Coronary artery (tissue), 2 donors: ENCODE data around the gene FLRT1.

Experiments
- DNase-seq: peaks from one replicate; pipeline ENCODE4 v3.0.0-alpha.2; 2017; ENCODE audit warnings: low spot score
- H3K27ac ChIP-seq, 2 donors: fragments of 200-600 bp; sonication (generic); one replicate each; pipeline ENCODE4 v1.5.1; 2016 to 2019
- H3K4me3 ChIP-seq: fragments of 200-600 bp; sonication (generic); 2 replicates; pipeline ENCODE4 v1.5.1; 2016; ENCODE audit warnings: mild to moderate bottlenecking, moderate library complexity
- CTCF ChIP-seq: fragments of 200-600 bp; sonication (generic); IDR thresholded peaks from one replicate; pipeline ENCODE4 v1.5.1; 2019; ENCODE audit warnings: antibody characterized with exemption

The FLRT1 gene

DNA sequence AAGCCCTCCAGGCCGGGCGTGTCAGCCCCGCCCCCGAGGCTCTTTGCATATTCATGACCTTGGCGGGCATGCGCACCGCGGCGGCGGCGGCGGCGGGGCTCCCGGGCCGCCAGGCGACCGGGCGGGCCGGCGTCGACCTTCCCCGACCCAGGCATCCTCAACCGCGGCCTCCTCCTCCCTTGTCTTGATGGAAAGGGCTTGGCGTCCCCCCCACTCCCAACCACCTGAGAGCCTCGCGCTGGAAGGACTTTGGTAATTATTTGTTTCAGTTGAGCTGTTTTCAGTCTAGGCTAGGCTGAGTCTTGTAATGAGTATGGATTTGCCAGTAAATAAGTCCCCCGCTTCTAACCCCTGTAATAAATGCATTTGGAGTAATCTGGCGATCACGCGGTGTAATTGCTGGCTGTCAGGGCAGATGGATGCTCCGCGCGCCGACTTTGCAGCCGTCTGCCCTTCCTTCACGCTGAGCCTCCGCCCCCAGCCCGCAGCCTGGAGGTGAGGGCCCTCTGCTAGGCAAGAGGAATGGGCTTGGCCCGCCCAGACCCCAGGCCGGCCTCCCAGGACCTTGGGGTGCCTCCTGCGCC lies 25.2 kb downstream of the FLRT1 start:
- Histone ChIP-seq H3K27ac (no peak overlapping the region), H3K4me3 (peak overlapping the region; percentile 72)
- DNase-seq, result no peak
- TF ChIP-seq CTCF, result no peak

DNA sequence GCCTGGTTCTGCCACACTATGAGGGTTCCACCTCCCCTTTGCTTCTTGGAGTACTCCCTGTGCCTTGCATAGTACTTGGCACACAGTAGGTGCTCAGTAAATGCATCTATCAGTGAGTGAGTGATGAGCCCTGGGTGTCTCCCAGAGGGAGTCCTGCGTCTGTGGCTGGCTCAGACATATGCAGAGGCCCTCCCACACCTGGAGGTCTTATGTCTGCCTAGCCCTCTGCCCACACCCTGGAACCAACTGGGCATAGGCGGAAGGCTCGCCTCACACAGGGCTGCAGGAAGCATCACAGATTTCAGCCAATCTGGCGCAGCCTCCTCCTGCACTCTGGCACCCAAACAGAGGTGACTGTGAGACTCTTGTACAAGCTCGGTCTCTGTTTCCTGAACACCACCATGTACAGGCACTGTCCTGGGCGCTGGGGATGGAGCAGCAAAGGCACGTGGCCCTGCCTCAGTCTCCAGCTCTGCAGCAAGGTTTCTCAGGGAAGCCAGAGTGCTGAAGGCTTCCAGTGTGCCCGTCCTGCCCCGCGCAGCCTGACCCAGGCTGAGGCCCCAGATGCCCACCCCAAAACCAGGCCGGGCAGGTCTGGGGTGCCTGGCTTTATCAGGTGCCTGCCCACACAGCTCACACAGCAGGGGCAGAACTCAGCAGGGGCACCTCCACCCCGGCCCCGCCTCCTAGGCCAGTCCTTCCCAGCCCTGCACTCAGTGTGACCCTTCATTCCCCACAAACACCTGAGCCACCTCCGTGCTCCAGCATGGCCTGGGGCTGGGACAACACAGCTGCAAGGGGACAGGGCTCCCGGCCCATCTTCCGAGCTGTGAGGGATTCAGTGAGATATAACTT lies 26.7 kb downstream of the FLRT1 start:
- DNase-seq, result no peak
- H3K27ac ChIP-seq, result no peak overlapping the region

DNA sequence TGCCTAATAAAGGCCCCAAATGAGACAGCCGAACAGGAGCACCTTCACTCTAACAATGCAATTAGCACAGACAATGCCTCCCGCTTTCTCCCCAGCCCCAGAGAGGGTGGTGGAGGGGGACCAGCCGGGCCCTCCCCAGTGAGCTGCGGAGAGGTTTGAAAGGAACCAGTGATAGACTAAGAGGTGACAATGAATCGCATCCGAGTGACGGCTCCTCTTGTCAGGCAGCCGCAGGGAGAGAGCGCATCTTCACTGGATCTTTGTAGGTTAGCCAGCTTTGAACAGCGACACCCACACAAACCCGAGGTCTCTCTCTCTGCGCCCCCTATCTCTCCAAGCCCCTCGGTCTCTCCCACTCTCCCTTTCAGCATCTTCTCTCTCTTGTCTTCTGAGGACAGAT lies 28.0 kb downstream of the FLRT1 start:
- DNase-seq, result no peak
- H3K4me3 ChIP-seq, result no peak overlapping the region
- TF ChIP-seq CTCF, result no peak
- no peak overlapping the region for H3K27ac ChIP-seq

More for the DNA sequence above, 26.7 kb downstream of the FLRT1 start:
- no peak for TF ChIP-seq CTCF
- no peak overlapping the region for H3K4me3 ChIP-seq

DNA sequence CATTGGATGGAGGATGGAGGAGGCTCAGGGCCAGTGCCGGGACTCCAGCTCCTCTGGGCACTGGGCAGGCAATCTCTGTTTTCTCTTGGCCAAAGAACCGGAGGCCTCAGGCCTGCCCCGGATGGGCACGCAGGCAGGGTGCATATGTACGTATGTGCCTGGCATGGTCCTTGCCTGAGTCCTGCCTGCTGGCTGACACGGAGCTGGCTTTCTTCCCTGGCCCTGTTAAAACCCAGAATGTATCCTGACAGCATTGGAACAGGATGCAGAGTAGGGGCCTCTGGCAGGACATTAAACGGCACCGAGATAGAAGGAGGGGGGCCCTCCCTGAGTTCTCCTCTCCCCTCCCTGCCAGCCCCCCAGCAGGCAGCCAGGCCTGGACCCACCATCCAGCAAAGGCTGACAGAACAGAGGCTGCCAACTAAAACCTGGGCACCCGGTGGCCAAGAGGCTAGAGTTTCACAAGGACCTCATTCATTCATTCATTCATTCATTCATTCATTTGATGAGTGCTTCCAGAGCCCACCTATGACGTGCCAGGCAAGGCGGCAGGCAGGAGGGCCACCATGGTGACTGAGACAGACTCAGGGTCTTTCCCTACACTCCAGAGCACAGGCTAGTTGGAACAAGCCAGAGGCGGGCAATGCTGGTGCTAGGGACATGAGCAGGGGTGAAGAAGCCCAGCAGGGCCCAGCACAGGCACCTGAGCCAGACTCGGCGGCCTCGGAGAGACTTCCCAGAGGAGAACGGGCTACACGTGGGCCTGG lies 28.8 kb downstream of the FLRT1 start:
- no peak for DNase-seq
- H3K4me3 ChIP-seq, result no peak overlapping the region
- H3K27ac ChIP-seq, result no peak overlapping the region
- no peak for TF ChIP-seq CTCF

DNA sequence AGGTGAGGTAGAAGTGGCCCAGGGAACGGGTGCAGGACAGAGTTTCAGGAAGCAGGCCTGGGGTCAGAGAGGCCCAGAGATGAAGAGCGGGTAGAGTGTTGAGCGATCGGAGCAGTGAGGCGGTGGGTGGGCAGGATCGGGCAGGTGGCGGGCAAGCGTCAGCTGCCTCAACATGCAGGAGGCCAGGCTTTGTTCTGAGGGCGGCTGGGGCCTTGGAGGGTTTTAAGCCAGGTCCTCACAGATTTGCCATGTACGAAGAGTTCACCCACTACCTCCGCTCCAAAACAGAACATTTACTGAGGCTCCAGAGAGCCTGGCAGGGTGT lies 29.4 kb downstream of the FLRT1 start:
- no peak overlapping the region for H3K4me3 ChIP-seq
- no peak for DNase-seq
- no peak overlapping the region for H3K27ac ChIP-seq
- no peak for TF ChIP-seq CTCF

- no peak overlapping the region for H3K4me3 ChIP-seq
- no peak for DNase-seq
- TF ChIP-seq CTCF, result no peak
- H3K27ac ChIP-seq, result no peak overlapping the region
Measured at GRCh38 chr11:64065712-64066111, 30.0 kb downstream of the FLRT1 start.
